IPS-20b (cell line): ENCODE measurements around the gene MCFD2.

Source experiments
- H3K27ac ChIP-seq: one replicate; pipeline ENCODE4 v1.5.1; 2013; ENCODE audit warnings: low read length
- H3K27me3 ChIP-seq: 2 replicates; pipeline ENCODE4 v1.6.1; 2013; ENCODE audit warnings: mild to moderate bottlenecking, low read length, inconsistent platforms; ENCODE audit not compliant: insufficient read depth
- H3K36me3 ChIP-seq: 2 replicates; pipeline ENCODE4 v1.6.1; 2013; ENCODE audit warnings: low read depth, mild to moderate bottlenecking, inconsistent platforms, low read length, moderate library complexity; ENCODE audit not compliant: insufficient read depth
- H3K4me1 ChIP-seq: 2 replicates; pipeline ENCODE4 v1.6.1; 2013; ENCODE audit warnings: mild to moderate bottlenecking, control low read depth, inconsistent platforms, low read length, moderate library complexity; ENCODE audit not compliant: insufficient read depth
- H3K4me3 ChIP-seq: 2 replicates; pipeline ENCODE4 v1.5.1; 2013; ENCODE audit warnings: mild to moderate bottlenecking, low read length, inconsistent platforms
- H3K9ac ChIP-seq: 2 replicates; pipeline ENCODE4 v1.6.1; 2013; ENCODE audit warnings: low read depth, mild to moderate bottlenecking, inconsistent platforms, low read length, moderate library complexity
- H3K9me3 ChIP-seq: 2 replicates; pipeline ENCODE4 v1.6.1; 2013; ENCODE audit warnings: mild to moderate bottlenecking, low read depth, low read length, inconsistent platforms; ENCODE audit not compliant: insufficient read depth

The MCFD2 gene

GRCh38 chr2:46866770-46867246, 48.8 kb downstream of the MCFD2 start:
- Histone ChIP-seq H3K4me1 (no peaks in the 10 kb centered on the region), H3K9me3 (no peaks in the 10 kb centered on the region), H3K27ac (no peak overlapping the region), H3K4me3 (no peak overlapping the region), H3K9ac (no peak overlapping the region), H3K36me3 (no peaks in the 10 kb centered on the region), H3K27me3 (no peaks in the 10 kb centered on the region)

- no peak overlapping the region for H3K27ac ChIP-seq
- H3K4me1 ChIP-seq: no peaks in the 10 kb centered on the region
- H3K27me3 ChIP-seq: no peaks in the 10 kb centered on the region
- no peak overlapping the region for H3K9ac ChIP-seq
- H3K9me3 ChIP-seq: no peaks in the 10 kb centered on the region
- H3K36me3 ChIP-seq: no peaks in the 10 kb centered on the region
- no peak overlapping the region for H3K4me3 ChIP-seq
Measured at GRCh38 chr2:46865181-46865970, 50.2 kb downstream of the MCFD2 start.

- Histone ChIP-seq H3K27me3 (no peaks in the 10 kb centered on the region), H3K27ac (no peak overlapping the region), H3K9me3 (no peaks in the 10 kb centered on the region), H3K36me3 (no peaks in the 10 kb centered on the region), H3K4me3 (no peak overlapping the region), H3K9ac (no peak overlapping the region), H3K4me1 (no peaks in the 10 kb centered on the region)
Measured at GRCh38 chr2:46863882-46864281, 51.7 kb downstream of the MCFD2 start.

- no peak overlapping the region for H3K9ac ChIP-seq
- no peaks in the 10 kb centered on the region for H3K4me1 ChIP-seq
- no peak overlapping the region for H3K27ac ChIP-seq
- H3K4me3 ChIP-seq: no peak overlapping the region
- H3K36me3 ChIP-seq: no peaks in the 10 kb centered on the region
- H3K27me3 ChIP-seq: no peaks in the 10 kb centered on the region
- no peaks in the 10 kb centered on the region for H3K9me3 ChIP-seq
Measured at GRCh38 chr2:46862514-46862913, 53.1 kb downstream of the MCFD2 start.

GRCh38 chr2:46861916-46862315, 53.7 kb downstream of the MCFD2 start:
- Histone ChIP-seq H3K4me1 (no peaks in the 10 kb centered on the region), H3K27me3 (no peaks in the 10 kb centered on the region), H3K36me3 (no peaks in the 10 kb centered on the region), H3K4me3 (no peak overlapping the region), H3K9ac (no peak overlapping the region), H3K9me3 (no peaks in the 10 kb centered on the region), H3K27ac (no peak overlapping the region)

- H3K27ac ChIP-seq: no peak overlapping the region
- H3K36me3 ChIP-seq: no peaks in the 10 kb centered on the region
- no peak overlapping the region for H3K9ac ChIP-seq
- no peak overlapping the region for H3K4me3 ChIP-seq
- no peaks in the 10 kb centered on the region for H3K4me1 ChIP-seq
- no peaks in the 10 kb centered on the region for H3K9me3 ChIP-seq
- no peaks in the 10 kb centered on the region for H3K27me3 ChIP-seq
Measured at GRCh38 chr2:46859482-46859881, 56.1 kb downstream of the MCFD2 start.

GRCh38 chr2:46858702-46859090, 56.9 kb downstream of the MCFD2 start:
- Histone ChIP-seq H3K27ac (no peak overlapping the region), H3K9ac (no peak overlapping the region)

GRCh38 chr2:46857871-46858701, 57.5 kb downstream of the MCFD2 start:
- no peaks in the 10 kb centered on the region for H3K4me1 ChIP-seq
- no peak overlapping the region for H3K27ac ChIP-seq
- H3K36me3 ChIP-seq: no peaks in the 10 kb centered on the region
- H3K4me3 ChIP-seq: no peak overlapping the region
- no peaks in the 10 kb centered on the region for H3K9me3 ChIP-seq
- no peaks in the 10 kb centered on the region for H3K27me3 ChIP-seq
- H3K9ac ChIP-seq: no peak overlapping the region

More at GRCh38 chr2:46858702-46859090, 56.9 kb downstream of the MCFD2 start:
- H3K4me1 ChIP-seq: no peaks in the 10 kb centered on the region
- no peaks in the 10 kb centered on the region for H3K36me3 ChIP-seq
- no peaks in the 10 kb centered on the region for H3K27me3 ChIP-seq
- H3K4me3 ChIP-seq: no peak overlapping the region
- H3K9me3 ChIP-seq: no peaks in the 10 kb centered on the region

GRCh38 chr2:46856336-46856735, 59.3 kb downstream of the MCFD2 start:
- Histone ChIP-seq H3K36me3 (no peaks in the 10 kb centered on the region), H3K27ac (no peak overlapping the region), H3K9me3 (no peaks in the 10 kb centered on the region), H3K4me3 (no peak overlapping the region), H3K9ac (no peak overlapping the region), H3K27me3 (no peaks in the 10 kb centered on the region), H3K4me1 (no peaks in the 10 kb centered on the region)

- Histone ChIP-seq H3K27ac (no peak overlapping the region), H3K4me3 (no peak overlapping the region), H3K9ac (no peak overlapping the region), H3K36me3 (no peaks in the 10 kb centered on the region), H3K4me1 (no peaks in the 10 kb centered on the region), H3K27me3 (no peaks in the 10 kb centered on the region), H3K9me3 (no peaks in the 10 kb centered on the region)
Measured at GRCh38 chr2:46855805-46856204, 59.8 kb downstream of the MCFD2 start.

GRCh38 chr2:46854260-46854659, 61.3 kb downstream of the MCFD2 start:
- no peaks in the 10 kb centered on the region for H3K9me3 ChIP-seq
- H3K36me3 ChIP-seq: no peaks in the 10 kb centered on the region
- H3K27me3 ChIP-seq: no peaks in the 10 kb centered on the region
- no peak overlapping the region for H3K9ac ChIP-seq
- H3K27ac ChIP-seq: no peak overlapping the region
- no peak overlapping the region for H3K4me3 ChIP-seq
- H3K4me1 ChIP-seq: no peaks in the 10 kb centered on the region

GRCh38 chr2:46852598-46852997, 63.0 kb downstream of the MCFD2 start:
- no peaks in the 10 kb centered on the region for H3K4me1 ChIP-seq
- no peaks in the 10 kb centered on the region for H3K36me3 ChIP-seq
- no peak overlapping the region for H3K9ac ChIP-seq
- H3K27ac ChIP-seq: no peak overlapping the region
- no peaks in the 10 kb centered on the region for H3K27me3 ChIP-seq
- no peaks in the 10 kb centered on the region for H3K9me3 ChIP-seq
- no peak overlapping the region for H3K4me3 ChIP-seq
